Prostate gland (tissue), 2 donors: ENCODE results near the gene GINS2. TPM values are rescaled to one million over a fixed set of nuclear protein-coding genes. Genes with fewer than 3 reads are reported as not detected.

Experiments
- DNase-seq: peaks from one replicate; pipeline ENCODE4 v3.0.0-alpha.2; 2019; ENCODE audit warnings: low spot score
- H3K27ac ChIP-seq, 2 donors: fragments of 200-600 bp; sonication (generic); 2 replicates each; pipeline ENCODE4 v1.5.1; 2017 to 2019
- H3K27me3 ChIP-seq: fragments of 200-600 bp; sonication (generic); replicated peaks from 2 replicates; pipeline ENCODE4 v1.5.1; 2019; ENCODE audit not compliant: insufficient read depth
- H3K36me3 ChIP-seq, 2 donors: fragments of 200-600 bp; sonication (generic); 1 replicate in 1 of 2; 2 replicates in 1 of 2; pipeline versions ENCODE4 v1.5.1 to v1.8.1; 2017 to 2019
- H3K4me1 ChIP-seq: fragments of 200-600 bp; sonication (generic); replicated peaks from 2 replicates; pipeline ENCODE4 v1.5.1; 2019
- H3K4me3 ChIP-seq, 2 donors: fragments of 200-600 bp; sonication (generic); 2 replicates each; pipeline ENCODE4 v1.5.1; 2017 to 2019
- H3K9me3 ChIP-seq: fragments of 200-600 bp; sonication (generic); 2 replicates; pipeline ENCODE4 v1.5.1; 2017
- POLR2A ChIP-seq: fragments of 450-650 bp; IDR thresholded peaks from one replicate; pipeline ENCODE4 v1.6.1; 2016; ENCODE audit warnings: antibody characterized with exemption, mild to moderate bottlenecking
- POLR2AphosphoS5 ChIP-seq: sonication (generic); formaldehyde crosslinking; IDR thresholded peaks from one replicate; pipeline ENCODE4 v1.6.1; 2017; ENCODE audit warnings: antibody characterized with exemption
- WGBS: methylation state at CpG from one replicate; pipeline ENCODE4 v1.1.5; 2018; 5-methylcytosine and 5-hydroxymethylcytosine counted together
- intact Hi-C: fragments of 100-400 bp; cut with DNase I; formaldehyde crosslinking; loops from one replicate; pipeline ENCODE4 v1.14.2; 2022
- total RNA-seq, 2 donors: library from RNA; depleted of rRNA; stranded (reverse); fragments of >200 nt; gene quantifications; one replicate each; pipeline ENCODE4 v1.1.0, GENCODE V29; 2016
- TF ChIP-seq, protein P1 (sequence below), 4 experiments: fragments of 200-600 bp in 2 of 4; fragments of 450-650 bp in 2 of 4; sonication (generic) in 2 of 4; IDR thresholded peaks; 1 replicate in 3 of 4; 2 replicates in 1 of 4; pipeline ENCODE4 v1.5.1; 2016 to 2019; ENCODE audit warnings: antibody characterized with exemption in 4 of 4, mild to moderate bottlenecking in 2 of 4, moderate library complexity in 2 of 4

Gene GINS2
- total RNA-seq, 2 donors from 2014 or later, result 4.5 to 6.2 TPM

DNA sequence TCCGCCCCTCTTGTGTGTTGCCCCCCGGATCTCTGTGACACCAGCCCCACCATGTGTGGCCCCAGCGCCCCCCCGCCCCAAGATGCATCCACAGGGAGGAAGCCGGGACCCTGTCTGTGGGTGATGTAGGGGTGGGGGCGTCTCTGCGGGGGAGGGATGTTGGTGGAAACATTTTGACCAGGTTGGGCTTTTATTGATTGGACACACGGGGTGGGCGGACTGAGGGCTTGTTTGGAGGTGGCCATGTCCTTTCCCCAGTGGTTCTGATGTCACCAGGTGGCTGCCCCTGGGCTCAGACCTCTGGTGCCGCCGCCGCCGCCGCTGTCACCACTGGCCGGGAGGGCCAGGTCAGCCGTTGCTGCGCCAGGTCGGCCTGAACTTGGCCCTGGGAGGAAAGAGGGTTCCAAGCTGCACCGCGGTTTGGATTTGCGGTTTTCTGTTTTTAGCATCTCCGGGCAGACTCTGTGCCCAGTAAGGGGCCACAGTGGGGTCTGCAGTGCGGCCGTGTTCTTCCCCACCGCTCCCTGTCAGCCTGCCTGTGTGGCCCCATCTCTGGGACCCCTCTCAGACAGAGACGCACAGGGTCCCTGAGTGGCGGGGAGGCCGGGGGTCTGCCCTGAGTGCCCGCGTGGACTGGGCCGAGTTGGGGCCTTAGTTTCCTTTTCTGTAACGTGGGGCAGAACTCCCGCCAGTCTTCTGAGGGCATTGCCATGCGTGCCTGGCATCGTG is 55.9 kb downstream of the GINS2 start:
- no peak overlapping the region for H3K4me3 ChIP-seq
- intact Hi-C loops, result no loop called here
- no peaks in the 10 kb centered on the region for H3K9me3 ChIP-seq
- DNase-seq, result no peak
- peaks cover 11% of the 10 kb centered on the region for H3K4me1 ChIP-seq
- no peaks in the 10 kb centered on the region for H3K27me3 ChIP-seq
- H3K27ac ChIP-seq, result no peak overlapping the region
- 91% methylated on average over 31 of the region's 35 CpGs for WGBS
- no peaks in the 10 kb centered on the region for H3K36me3 ChIP-seq
- TF ChIP-seq, protein P1, sequence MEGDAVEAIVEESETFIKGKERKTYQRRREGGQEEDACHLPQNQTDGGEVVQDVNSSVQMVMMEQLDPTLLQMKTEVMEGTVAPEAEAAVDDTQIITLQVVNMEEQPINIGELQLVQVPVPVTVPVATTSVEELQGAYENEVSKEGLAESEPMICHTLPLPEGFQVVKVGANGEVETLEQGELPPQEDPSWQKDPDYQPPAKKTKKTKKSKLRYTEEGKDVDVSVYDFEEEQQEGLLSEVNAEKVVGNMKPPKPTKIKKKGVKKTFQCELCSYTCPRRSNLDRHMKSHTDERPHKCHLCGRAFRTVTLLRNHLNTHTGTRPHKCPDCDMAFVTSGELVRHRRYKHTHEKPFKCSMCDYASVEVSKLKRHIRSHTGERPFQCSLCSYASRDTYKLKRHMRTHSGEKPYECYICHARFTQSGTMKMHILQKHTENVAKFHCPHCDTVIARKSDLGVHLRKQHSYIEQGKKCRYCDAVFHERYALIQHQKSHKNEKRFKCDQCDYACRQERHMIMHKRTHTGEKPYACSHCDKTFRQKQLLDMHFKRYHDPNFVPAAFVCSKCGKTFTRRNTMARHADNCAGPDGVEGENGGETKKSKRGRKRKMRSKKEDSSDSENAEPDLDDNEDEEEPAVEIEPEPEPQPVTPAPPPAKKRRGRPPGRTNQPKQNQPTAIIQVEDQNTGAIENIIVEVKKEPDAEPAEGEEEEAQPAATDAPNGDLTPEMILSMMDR (IDR thresholded peaks at IDR 0.05), result no peak
- TF ChIP-seq POLR2A (no peak), POLR2AphosphoS5 (no peak)

DNA sequence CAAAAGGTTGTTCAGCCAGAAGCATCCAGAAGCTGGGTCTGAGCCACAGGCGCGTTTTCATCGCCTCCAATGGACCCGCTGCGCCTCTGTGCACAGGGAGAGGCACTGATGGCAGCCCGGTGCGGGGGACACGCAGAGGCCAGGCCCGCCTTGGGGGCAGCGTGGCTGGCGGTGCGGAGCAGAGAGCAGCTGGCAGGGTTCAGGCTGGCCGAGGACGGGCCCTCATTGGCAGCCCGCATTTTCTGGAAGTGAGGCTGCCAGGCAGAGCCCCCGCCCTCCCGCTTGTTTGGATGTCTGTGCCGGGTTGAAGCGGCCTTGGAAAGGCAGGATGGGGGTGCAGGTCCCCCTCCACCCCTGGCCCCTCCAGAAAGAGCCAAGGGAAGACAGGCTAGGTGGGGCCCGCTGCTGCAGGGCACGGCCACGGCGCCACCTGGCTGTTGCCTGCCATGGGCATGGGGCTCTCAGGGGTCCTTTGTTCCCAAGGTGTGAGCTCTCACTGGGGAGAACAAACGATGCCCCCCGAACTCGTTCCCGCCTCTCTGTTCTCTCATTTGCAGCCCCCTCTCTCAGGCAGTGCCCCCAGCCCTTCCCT is 56.9 kb downstream of the GINS2 start:
- TF ChIP-seq, protein P1 (IDR thresholded peaks at IDR 0.05), result no peak
- TF ChIP-seq POLR2A (no peak), POLR2AphosphoS5 (no peak)
- DNase-seq, result no peak

DNA sequence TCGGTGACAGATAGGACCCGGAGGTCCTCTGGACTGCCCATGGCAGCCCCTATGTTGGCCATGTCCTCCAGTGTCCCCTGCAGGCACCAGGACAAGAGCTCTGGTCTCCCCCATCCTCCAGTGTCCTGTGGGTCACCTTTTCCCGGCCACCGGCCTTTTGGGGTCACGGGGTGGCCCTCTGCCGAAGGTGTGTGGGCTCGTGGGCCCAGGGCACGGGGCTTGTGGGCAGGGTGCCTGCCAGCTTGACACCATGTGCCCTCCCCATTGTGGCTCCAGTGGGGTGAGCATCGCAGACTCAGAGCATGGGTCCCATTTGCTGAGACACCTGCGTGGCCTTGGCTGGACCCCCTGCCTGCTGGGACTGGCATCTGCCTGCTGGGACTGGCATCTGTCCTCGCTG is 57.5 kb downstream of the GINS2 start:
- H3K9me3 ChIP-seq, result no peaks in the 10 kb centered on the region
- DNase-seq, result no peak
- no peak overlapping the region for H3K27ac ChIP-seq
- no peaks in the 10 kb centered on the region for H3K27me3 ChIP-seq
- TF ChIP-seq POLR2A, result no peak
- no peak for TF ChIP-seq POLR2AphosphoS5
- TF ChIP-seq, protein P1 (IDR thresholded peaks at IDR 0.05), result no peak
- intact Hi-C loops, result no loop called here
- no peaks in the 10 kb centered on the region for H3K36me3 ChIP-seq
- 92% methylated on average over 6 of the region's 11 CpGs for WGBS
- H3K4me1 ChIP-seq, result peaks cover 15% of the 10 kb centered on the region
- no peak overlapping the region for H3K4me3 ChIP-seq

More for the DNA sequence above, 56.9 kb downstream of the GINS2 start:
- Histone ChIP-seq H3K9me3 (no peaks in the 10 kb centered on the region), H3K36me3 (no peaks in the 10 kb centered on the region), H3K4me1 (peaks cover 10% of the 10 kb centered on the region), H3K27ac (no peak overlapping the region), H3K27me3 (no peaks in the 10 kb centered on the region), H3K4me3 (no peak overlapping the region)
- intact Hi-C loops, result no loop called here
- 71% methylated on average over 27 of the region's 27 CpGs for WGBS

DNA sequence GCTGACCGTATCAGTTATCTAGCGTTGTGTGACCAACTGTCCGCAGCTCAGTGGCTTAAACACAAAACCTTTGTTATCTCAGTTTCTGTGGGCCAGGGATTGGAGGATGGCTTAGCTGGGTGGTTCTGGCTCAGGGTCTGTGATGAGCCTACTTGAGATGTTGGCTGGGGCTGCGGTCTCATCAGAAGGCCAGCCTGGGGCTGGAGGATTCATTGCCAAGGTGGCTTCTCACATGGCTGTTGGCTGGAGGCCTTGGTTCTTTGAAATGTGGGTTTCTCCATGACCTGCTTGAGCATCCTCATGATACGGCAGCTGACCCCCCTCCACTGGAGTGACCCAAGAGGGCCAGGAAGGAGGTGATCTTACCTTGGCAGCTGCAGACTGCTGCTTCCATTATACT is 58.9 kb downstream of the GINS2 start:
- WGBS, result 96% methylated on average over 5 of the region's 5 CpGs
- Histone ChIP-seq H3K27ac (no peak overlapping the region), H3K4me1 (peaks cover 7% of the 10 kb centered on the region), H3K9me3 (no peaks in the 10 kb centered on the region), H3K36me3 (no peaks in the 10 kb centered on the region), H3K27me3 (no peaks in the 10 kb centered on the region), H3K4me3 (no peak overlapping the region)
- intact Hi-C loops, result no loop called here
- TF ChIP-seq, protein P1 (IDR thresholded peaks at IDR 0.05), result no peak
- TF ChIP-seq POLR2AphosphoS5 (no peak), POLR2A (no peak)
- DNase-seq, result no peak

DNA sequence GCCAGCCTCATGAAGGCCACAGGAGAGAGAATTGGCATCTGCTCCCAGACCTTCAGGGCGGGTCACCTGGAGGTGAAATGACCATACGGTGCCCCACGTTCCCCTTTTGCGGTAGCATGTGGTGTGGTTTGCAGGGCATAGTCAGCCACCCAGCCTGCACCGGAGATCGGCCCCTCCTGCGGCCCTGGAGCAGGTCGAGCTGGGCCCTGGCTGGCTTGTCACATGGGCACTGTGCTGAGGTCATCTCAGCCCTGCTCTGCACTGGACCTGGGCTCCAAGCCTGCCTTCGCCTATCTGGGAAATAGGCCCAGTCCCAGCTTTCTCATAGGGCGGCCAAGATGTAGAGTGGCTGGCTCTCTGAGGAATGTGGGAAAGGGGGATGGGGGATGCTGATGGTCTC is 59.4 kb downstream of the GINS2 start:
- no peak overlapping the region for H3K27ac ChIP-seq
- WGBS, result 98% methylated on average over 10 of the region's 10 CpGs
- H3K9me3 ChIP-seq, result no peaks in the 10 kb centered on the region
- H3K4me1 ChIP-seq, result peaks cover 6% of the 10 kb centered on the region
- H3K27me3 ChIP-seq, result no peaks in the 10 kb centered on the region
- TF ChIP-seq POLR2A (no peak), POLR2AphosphoS5 (no peak)
- TF ChIP-seq, protein P1 (IDR thresholded peaks at IDR 0.05), result no peak
- no peak overlapping the region for H3K4me3 ChIP-seq
- intact Hi-C loops, result no loop called here
- no peak for DNase-seq
- H3K36me3 ChIP-seq, result no peaks in the 10 kb centered on the region
